K562 (cell line): ENCODE data around the gene DNAJC13. TPM values are rescaled to one million over a fixed set of nuclear protein-coding genes. Genes with fewer than 3 reads are reported as not detected.

Source experiments
- CHD7 ChIP-seq: fragments of 200-600 bp; sonication (generic); IDR thresholded peaks from one replicate; pipeline ENCODE4 v1.6.1; 2012; ENCODE audit warnings: mild to moderate bottlenecking, low read depth, low read length, inconsistent platforms
- HDAC8 ChIP-seq: fragments of 450-650 bp; IDR thresholded peaks from 2 replicates; pipeline ENCODE4 v1.6.1; 2016; ENCODE audit warnings: mild to moderate bottlenecking, missing genetic modification characterization, moderate library complexity, missing compliant biosample characterization
- MAZ ChIP-seq, 2 experiments: fragments of 450-650 bp in 1 of 2; sonication (generic) in 1 of 2; formaldehyde crosslinking; IDR thresholded peaks in 1 of 2; conservative IDR thresholded peaks in 1 of 2; 2 replicates each; pipeline versions ENCODE4 v1.4.0 to v1.5.0; 2020; ENCODE audit warnings: mild to moderate bottlenecking in 1 of 2, missing genetic modification reagents in 1 of 2
- SMARCB1 ChIP-seq: IDR thresholded peaks from 2 replicates; pipeline ENCODE4 v1.6.1; 2011; ENCODE audit warnings: improper control_type of control experiment, low read depth; ENCODE audit not compliant: insufficient read length
- U2AF2 ChIP-seq: fragments of 200-400 bp; formaldehyde crosslinking; optimal IDR thresholded peaks from 2 replicates; pipeline ENCODE3; 2017; ENCODE audit warnings: low read depth, mild to moderate bottlenecking, low read length
- ZBTB49 ChIP-seq: sonication (generic); formaldehyde crosslinking; IDR thresholded peaks from 2 replicates; pipeline ENCODE4 v1.8.0; 2022; ENCODE audit warnings: missing genetic modification reagents, mild to moderate bottlenecking, borderline replicate concordance
- ZNF444 ChIP-seq: fragments of 250-450 bp; sonication (Bioruptor Pico); IDR thresholded peaks from 2 replicates; pipeline ENCODE4 v1.4.0; 2020; ENCODE audit warnings: mild to moderate bottlenecking, moderate library complexity
- polyA plus RNA-seq, 8 experiments: library from polyadenylated mRNA; depleted of rRNA in 4 of 8; stranded (reverse) in 5 of 8; unstranded in 3 of 8; fragments of >200 nt; fragmentation: Nextera tagmentation in 2 of 8; fragmentation: Illumina TruSeq in 1 of 8; extraction: Ambion mirVana in 2 of 8; extraction: Trizol in 1 of 8; gene quantifications; 2 replicates each; pipeline versions ENCODE4 v1.2.1 to v1.2.3, GENCODE V29; 2011 to 2014; ENCODE audit warnings: inconsistent platforms in 1 of 8, missing spikeins in 1 of 8
- total RNA-seq, 7 experiments: library from RNA; depleted of rRNA in 6 of 7; stranded (reverse); fragments of >200 nt in 6 of 7; fragmentation: Illumina TruSeq in 2 of 7; extraction: Trizol in 2 of 7; gene quantifications; 2 replicates each; pipeline versions ENCODE4 v1.2.1 to v1.2.3, GENCODE V29; 2011 to 2021; ENCODE audit warnings: low replicate concordance in 1 of 7

The DNAJC13 gene
- total and polyA plus RNA-seq, 9 of the 15 experiments (the other 6 are each of a cell fraction or from before 2014, with no cell fraction given): 2.9 to 17.1 (median 10.2) TPM

GRCh38 chr3:132416807-132417694 lies at the start of gene DNAJC13 (continued):
- no peak for TF ChIP-seq CHD7
- TF ChIP-seq SMARCB1: no peak
- no peak for TF ChIP-seq ZNF444 (CRISPR knock-in tag)
- no peak for TF ChIP-seq HDAC8 (tag)
- no peak for TF ChIP-seq U2AF2
- TF ChIP-seq MAZ (CRISPR knock-in tag; conservative IDR thresholded peaks at IDR 0.05 in 1 of 2, IDR thresholded peaks at IDR 0.05 in 1 of 2): peak; percentile 61 to 68; a peak in 3 of 4 replicates
- no peak for TF ChIP-seq ZBTB49 (CRISPR knock-in tag)
